GM19023 (cell line): ENCODE measurements around the gene MFSD11.
"Not testable (repeated sequence)": the region's sequence is repeated elsewhere in the genome, so short reads cannot be mapped to it uniquely, and the experiment has no call there.

Experiments used
- ATAC-seq: cut with Tn5 transposase; IDR thresholded peaks from one replicate; pipeline ENCODE4 v1.9.1; 2021; ENCODE audit warnings: mild to moderate bottlenecking, moderate library complexity; ENCODE audit not compliant: unreplicated experiment

Gene MFSD11

GRCh38 chr17:76796081-76796480 is 58.2 kb downstream of the MFSD11 start:
- ATAC-seq = no peak

- ATAC-seq = no peak
Observed at GRCh38 chr17:76797241-76797840, 59.4 kb downstream of the MFSD11 start.

GRCh38 chr17:76801706-76802105 is 63.8 kb downstream of the MFSD11 start:
- ATAC-seq = no peak

GRCh38 chr17:76805319-76805718 is 67.4 kb downstream of the MFSD11 start:
- ATAC-seq = no peak

GRCh38 chr17:76806151-76806550 is 68.2 kb downstream of the MFSD11 start:
- ATAC-seq = not testable (repeated sequence)

- not testable (repeated sequence) for ATAC-seq
Observed at GRCh38 chr17:76806767-76807166, 68.8 kb downstream of the MFSD11 start.

- ATAC-seq = no peak
Observed at GRCh38 chr17:76808326-76808725, 70.4 kb downstream of the MFSD11 start.

GRCh38 chr17:76810956-76811355 is 73.0 kb downstream of the MFSD11 start:
- ATAC-seq = no peak

- no peak for ATAC-seq
Observed at GRCh38 chr17:76811834-76812233, 73.9 kb downstream of the MFSD11 start.

GRCh38 chr17:76812263-76812662 is 74.3 kb downstream of the MFSD11 start:
- ATAC-seq = no peak

- no peak for ATAC-seq
Observed at GRCh38 chr17:76812968-76813367, 75.0 kb downstream of the MFSD11 start.

- not testable (repeated sequence) for ATAC-seq
Observed at GRCh38 chr17:76815907-76816589, 78.1 kb downstream of the MFSD11 start.

GRCh38 chr17:76816590-76817135 is 78.7 kb downstream of the MFSD11 start:
- no peak for ATAC-seq

GRCh38 chr17:76820039-76820438 is 82.1 kb downstream of the MFSD11 start:
- no peak for ATAC-seq

GRCh38 chr17:76820561-76820960 is 82.6 kb downstream of the MFSD11 start:
- ATAC-seq = no peak

GRCh38 chr17:76822184-76822778 is 84.4 kb downstream of the MFSD11 start:
- no peak for ATAC-seq

GRCh38 chr17:76824093-76824492 is 86.2 kb downstream of the MFSD11 start:
- no peak for ATAC-seq

GRCh38 chr17:76826330-76827068 is 88.6 kb downstream of the MFSD11 start:
- no peak for ATAC-seq

- ATAC-seq = no peak
Observed at GRCh38 chr17:76827736-76828135, 89.8 kb downstream of the MFSD11 start.
